Cortex of kidney (tissue), 1 donor: ENCODE measurements around the gene ATP6V0E1.

Experiments
- DNase-seq: peaks from one replicate; lab custom pipeline; 2025; lab: John Stamatoyannopoulos, UW

The ATP6V0E1 gene

GRCh38 chr5:172956936-172957335 is 26.6 kb upstream of the ATP6V0E1 start:
- no peak for DNase-seq

- no peak for DNase-seq
Measured at GRCh38 chr5:172957458-172957857, 26.1 kb upstream of the ATP6V0E1 start.

- no peak for DNase-seq
Measured at GRCh38 chr5:172958331-172959046, 25.1 kb upstream of the ATP6V0E1 start.

- no peak for DNase-seq
Measured at GRCh38 chr5:172959824-172960799, 23.5 kb upstream of the ATP6V0E1 start.

- DNase-seq, result no peak
Measured at GRCh38 chr5:172969921-172970320, 13.7 kb upstream of the ATP6V0E1 start.

DNA sequence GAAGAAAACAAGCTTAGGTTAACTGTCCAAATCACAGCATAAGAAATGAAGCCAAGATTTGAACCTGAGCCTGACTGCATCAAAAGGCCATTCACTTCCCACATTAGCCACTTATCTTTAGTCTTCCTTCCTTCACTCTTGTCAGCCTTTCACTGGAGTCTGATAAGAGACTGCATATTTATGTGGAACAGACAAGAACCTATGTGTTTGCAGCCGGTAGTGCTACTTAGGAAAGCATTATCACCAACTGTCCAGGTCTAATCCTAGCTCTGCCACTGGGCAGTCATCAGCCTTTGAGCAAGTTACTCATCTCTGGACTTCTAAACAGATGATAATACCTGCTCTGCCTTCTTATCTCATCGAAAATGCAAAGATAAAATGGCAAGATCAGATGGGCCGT is 12.1 kb upstream of the ATP6V0E1 start:
- DNase-seq, result no peak

- no peak for DNase-seq
Measured at GRCh38 chr5:172972552-172972951, 11.0 kb upstream of the ATP6V0E1 start.

- DNase-seq, result no peak
Measured at GRCh38 chr5:172973127-172973916, 10.2 kb upstream of the ATP6V0E1 start.

DNA sequence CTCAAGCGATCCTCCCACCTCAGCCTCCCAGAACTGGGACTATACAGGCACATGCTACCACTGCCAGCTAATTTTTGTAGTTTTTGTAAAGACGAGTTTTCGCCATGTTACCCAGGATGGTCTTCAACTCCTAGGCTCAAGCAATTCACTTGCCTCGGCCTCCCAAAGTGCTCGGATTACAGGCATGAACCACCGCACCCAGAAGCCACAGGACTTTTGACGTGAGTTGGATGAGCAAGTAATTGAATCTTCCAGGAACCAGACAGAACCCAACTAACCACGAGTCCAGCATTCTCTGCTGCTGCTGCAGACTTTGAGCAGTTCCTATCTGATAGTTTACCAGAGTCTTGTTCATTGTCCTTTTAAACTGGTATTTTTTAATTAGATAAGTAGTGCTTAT is 9.6 kb upstream of the ATP6V0E1 start:
- DNase-seq, result no peak

- DNase-seq, result no peak
Measured at GRCh38 chr5:172975289-172975688, 8.3 kb upstream of the ATP6V0E1 start.

DNA sequence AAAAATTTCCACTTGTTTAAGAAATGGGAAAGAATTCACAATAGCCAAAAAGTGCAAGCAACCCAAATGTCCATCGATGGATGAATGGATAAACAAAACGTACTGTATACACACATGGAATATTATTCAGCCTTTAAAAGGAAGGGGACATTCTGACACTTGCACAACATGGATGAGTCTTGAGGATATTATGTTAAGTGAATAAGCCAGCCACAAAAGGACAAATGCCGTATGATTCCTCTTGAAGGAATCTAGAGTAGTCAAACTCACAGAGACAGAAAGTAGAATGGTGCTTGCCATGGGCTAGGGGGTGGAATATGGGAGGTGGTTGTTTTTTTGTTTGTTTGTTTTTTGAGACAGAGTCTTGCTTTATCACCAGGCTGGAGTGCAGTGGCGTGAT is 3.8 kb upstream of the ATP6V0E1 start:
- DNase-seq, result no peak

DNA sequence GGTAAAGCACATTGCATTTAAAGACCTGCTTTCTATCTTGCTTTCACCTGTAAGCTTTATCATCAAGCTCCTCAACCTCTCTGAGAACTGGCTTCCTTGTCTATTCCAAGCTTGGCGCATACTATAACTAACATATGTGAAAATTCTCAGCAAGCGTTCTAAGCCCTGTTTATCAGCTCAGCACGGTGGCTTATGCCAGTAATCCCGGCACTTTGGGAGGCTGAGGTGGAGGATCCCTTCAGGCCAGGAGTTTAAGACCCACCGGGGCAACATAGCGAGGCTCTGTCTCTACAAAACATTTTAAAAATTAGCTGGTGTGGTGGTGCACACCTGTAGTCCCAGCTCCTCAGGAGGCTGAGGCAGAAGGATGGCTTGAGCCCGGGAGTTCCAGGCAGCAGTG is 1.6 kb upstream of the ATP6V0E1 start:
- DNase-seq, result no peak

GRCh38 chr5:172984244-172984953 is 828 bp downstream of the ATP6V0E1 start:
- no peak for DNase-seq

- no peak for DNase-seq
Measured at GRCh38 chr5:172985596-172985995, 2.0 kb downstream of the ATP6V0E1 start.

DNA sequence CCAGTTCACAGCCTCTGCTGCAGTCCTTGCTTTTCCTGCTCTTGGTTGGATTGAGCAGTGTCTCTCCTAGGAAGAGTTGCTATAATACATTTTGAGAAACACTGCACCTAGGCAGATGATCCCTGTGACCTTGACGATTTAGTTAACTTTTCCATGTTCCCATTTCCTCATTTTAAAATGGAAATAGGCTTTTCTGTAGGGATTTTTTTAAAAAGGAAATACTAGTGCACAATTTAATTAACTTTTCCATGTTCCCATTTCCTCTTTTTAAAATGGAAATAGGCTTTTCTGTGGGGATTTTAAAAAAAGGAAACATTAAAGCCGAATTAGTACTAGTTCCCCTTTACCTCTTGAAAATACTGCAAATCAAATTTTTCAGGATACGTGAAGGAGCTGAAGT is 4.7 kb downstream of the ATP6V0E1 start:
- DNase-seq, result no peak

DNA sequence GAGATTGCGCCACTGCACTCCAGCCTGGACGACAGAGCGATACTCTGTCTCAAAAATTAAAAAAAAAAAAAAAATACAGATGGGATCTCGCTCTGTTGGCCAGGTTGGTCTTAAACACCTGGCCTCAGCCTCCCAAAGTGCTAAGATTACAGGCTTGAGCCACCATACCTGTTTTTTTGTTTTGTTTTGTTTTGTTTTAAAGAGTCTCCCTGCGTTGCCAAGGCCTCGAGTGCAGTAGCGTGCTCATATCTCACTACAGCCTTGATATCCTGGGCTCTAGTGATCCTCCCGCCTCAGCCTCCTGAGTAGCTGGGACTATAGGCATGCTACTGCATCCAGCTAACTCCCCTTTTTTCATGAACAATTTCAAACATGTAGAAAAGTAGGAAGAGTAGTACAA is 7.2 kb downstream of the ATP6V0E1 start:
- no peak for DNase-seq

DNA sequence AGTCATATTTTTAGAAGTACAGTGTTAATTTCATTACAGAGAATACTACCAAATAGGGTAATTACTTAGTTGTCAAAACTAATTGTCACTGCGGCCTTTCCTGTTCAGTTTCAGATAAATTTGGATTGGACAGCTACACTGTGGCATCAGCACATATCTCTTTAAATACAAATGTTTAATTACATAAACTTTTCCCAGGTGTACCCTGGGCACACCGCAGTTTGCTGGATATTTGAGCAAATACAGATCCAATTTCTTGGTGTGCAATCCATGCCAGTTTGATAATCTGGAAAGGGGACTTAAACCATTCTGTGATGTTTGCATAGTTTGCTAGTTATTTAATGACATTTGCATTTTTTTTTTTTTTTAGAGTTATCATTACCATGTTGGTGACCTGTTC is 10.8 kb downstream of the ATP6V0E1 start:
- DNase-seq, result no peak

DNA sequence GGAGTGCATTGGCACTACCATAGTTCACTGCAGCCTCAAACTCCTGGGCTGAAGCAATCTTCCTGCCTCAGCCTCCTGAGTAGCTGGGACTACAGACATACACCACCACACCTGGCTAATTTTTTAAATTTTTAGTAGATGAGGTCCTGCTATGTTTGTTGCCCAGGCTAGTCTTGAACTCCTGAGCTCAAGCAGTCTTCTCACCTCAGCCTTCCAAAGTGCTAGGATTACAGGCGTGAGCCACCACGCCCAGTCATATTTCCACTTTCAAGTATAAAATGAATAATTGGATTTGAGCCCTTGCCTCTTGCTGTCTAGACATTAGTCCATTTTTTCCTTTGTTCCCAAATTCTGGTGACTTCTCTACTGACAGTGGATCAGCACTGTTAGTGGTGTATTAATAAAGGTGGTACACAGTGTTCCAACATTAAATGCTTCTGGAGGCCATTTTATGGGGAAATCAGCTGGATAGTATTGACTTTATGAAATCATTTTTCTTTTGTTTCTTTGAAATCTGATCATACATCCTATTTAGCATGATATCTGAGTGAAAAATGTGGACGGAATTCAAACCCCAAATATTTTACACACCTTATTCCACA is 15.9 kb downstream of the ATP6V0E1 start:
- no peak for DNase-seq

GRCh38 chr5:172999974-173000373 is 16.4 kb downstream of the ATP6V0E1 start:
- DNase-seq, result no peak

DNA sequence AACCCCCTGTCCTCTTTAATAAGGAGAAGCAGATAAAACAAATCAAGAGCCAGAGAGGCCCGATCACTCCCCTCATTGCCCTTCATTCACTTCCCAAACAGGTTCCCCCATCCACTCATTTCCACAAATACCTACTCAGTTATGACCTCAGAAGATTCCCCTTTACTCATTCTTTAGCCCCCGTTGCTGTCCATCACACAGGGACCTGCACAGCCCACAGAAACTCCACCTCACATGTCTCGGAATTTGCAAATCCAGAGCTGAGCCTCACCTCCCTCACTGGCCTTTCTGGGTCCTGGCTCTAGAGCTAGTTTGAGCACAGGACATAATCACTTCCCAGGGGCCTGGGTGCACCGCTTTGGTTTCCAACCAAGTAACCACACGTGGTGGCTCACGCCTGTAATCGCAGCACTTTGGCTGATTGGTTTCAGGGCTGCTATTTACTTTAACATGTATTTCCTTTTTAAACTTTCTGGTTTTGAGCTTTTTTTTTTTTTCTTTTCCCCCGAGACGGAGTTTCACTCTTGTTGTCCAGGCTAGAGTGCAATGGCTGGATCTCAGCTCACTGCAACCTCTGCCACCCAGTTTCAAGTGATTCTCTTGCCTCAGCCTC is 17.8 kb downstream of the ATP6V0E1 start:
- no peak for DNase-seq

DNA sequence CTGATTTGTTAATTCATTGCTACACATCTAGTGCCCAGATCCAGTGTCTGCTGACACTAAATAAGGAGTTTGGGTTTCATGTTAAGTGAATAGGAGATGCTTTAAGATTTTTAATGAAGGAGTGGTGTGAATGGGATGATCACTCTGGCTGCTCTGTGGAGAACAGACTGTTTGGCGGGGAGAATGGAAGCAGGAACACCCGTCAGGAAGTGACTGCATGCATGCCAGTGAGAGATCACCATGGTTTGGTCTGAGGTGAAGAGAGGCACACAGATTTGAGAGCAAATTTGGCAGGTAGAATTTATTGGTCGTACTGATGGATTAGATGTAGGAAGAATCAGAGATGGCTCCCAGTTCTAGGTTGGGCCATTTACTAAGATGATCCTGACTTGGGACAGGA is 19.8 kb downstream of the ATP6V0E1 start:
- DNase-seq, result no peak
